Stimulated activated CD8-positive, alpha-beta memory T cell treated with anti-CD3 and anti-CD28 coated beads, Interleukin-2, amount 100 ng/mL, for 1 hour (primary cell): ENCODE measurements around the gene ANO9.
"Not testable (repeated sequence)": the region's sequence is repeated elsewhere in the genome, so short reads cannot be mapped to it uniquely, and the experiment has no call there.

Experiments
- DNase-seq, 2 donors: peaks; one replicate each; pipeline ENCODE4 v3.0.0-alpha.2; 2020; ENCODE audit warnings: low read depth in 2 of 2

ANO9 gene

GRCh38 chr11:452203-452744 is 10.5 kb upstream of the ANO9 start:
- DNase-seq: no peak

- DNase-seq: no peak
Measured at GRCh38 chr11:451738-452137, 9.9 kb upstream of the ANO9 start.

DNA sequence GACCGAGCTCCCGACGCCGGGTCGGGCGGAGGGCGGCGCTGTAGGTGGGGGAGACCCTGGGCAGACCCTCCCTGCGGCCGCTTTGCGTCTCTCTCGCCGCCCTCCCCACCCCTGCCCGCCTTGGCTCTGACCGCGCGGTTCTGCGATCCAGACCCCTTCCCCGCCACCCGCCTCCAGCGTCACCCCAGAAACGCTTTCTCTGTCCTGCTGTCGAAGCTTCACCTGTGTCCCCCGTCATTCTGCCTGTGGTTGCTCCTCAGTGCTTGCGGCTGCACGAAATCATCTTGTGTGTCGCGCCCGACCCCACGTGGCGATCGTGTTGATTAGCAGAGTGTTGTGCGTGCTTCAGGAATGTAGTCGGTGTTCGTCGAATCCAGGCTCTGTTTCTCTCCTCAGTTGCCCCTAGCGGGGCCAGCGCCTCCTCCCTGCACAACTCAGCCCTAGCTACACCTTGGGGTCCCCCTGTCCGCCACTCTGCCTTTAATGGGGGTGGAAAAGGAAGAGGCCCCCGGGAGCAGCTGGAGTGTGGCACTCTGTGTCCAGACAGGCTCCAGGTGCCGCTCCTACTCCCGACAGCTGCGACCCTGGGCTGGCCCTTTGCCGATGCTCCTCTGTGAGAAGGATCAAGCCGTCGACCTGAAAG is 9.1 kb upstream of the ANO9 start:
- peak; percentile 49 to 68 for DNase-seq

- DNase-seq: peak; percentile 89
Measured at GRCh38 chr11:449889-450808, 8.3 kb upstream of the ANO9 start, which contains the start of gene PTDSS2. Gene PTDSS2, plus strand, starts transcription at chr11:450279. Its CDS starts 177 bp downstream, at chr11:450456.

DNA sequence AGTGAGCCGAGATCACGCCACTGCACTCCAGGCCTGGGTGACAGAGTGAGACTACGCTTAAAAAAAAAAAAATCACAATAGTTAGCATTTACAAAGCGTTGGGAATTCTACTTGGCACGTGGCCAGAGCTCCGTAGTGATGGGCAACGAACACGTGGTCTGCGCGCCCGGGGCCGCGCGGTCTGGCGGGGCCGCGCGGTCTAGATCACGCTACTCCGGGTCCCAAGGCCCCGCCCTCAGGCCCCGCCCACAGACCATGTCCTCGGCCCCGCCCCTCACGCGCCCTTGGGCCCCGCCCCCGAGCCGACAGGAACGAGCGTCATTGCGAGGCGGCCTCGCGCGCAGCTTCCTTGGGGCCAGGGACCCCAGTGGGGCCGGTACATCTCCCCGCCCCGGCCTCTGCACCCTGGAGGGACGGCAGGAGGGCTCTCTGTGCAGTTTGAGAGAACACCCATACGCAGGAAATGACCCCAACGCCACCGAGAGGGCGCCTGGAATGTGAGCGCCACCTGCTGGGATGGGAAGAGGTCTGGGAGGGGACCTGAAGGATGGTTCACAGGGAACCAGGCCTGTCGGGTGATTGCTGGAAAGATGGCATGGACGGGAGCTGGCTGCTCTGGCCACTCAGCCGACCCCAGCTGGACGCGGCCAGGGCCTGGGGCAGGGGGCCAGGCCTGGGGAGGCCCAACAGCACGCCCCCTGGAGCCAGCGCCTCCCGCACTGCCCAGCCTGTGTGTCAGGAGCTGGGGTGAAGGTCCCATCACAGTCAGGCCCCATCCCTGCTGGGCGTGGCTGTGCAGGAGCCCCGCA is 6.3 kb upstream of the ANO9 start:
- DNase-seq: peak; percentile 91 to 95

DNA sequence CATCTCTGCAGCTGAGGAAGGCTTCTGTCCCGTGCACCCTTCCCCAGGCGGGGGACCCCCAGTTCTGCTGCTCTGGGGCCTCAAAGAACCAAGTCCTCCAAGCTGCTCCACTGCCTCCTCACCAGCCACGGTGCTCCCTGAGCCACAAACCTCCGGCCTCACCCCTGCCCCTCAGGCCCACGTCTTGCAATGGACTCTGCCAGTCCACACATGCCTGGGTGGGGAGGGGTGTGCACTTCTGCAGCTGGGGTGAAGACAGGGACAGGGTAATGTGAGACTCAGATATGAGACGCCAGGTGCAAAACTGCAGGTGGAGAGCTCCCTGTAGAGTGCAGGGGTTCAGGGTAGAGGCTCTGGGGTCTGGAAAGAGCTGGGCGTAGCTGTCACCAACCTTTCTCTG is 5.1 kb upstream of the ANO9 start:
- no peak for DNase-seq

DNA sequence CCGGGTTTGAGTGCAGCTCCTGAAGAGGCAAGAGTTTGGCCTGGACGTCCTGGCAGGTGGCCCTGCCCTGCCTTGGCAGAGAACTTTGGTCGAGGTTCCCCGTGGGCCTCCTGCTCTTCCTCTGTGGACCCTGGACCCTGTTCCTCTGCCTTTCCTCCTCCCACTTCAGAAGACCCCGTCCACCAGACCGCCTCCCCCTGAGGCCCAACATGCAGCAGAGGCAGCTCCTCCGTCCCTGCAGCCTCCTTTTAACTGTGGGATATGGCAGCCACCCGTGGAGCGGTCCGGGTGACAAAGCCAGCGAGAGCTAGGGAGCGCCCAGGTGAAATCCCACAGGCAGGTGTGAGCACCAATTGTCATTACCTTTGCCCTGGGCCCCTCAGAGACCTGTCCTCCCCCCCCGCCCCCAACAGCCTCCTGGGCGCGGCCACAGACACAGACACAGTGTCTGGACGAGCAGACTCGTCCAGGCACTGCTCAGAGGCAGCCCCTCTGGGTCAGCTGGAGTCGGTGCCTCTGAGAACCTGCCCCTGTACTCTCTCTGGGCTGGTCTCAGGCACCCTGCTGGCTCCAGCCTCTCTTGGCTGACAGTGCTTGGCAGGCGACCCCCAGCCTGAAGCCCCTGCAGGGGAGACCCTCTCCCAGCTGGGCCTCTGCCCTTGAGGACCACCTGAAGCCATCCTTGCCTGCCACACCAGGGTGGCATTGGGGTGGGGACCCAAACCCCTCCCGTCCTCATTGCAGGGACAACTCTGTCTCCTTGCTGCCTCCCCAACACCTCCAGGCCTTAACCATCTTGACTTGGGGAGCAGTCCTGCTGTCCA is 4.2 kb upstream of the ANO9 start:
- DNase-seq: no peak

DNA sequence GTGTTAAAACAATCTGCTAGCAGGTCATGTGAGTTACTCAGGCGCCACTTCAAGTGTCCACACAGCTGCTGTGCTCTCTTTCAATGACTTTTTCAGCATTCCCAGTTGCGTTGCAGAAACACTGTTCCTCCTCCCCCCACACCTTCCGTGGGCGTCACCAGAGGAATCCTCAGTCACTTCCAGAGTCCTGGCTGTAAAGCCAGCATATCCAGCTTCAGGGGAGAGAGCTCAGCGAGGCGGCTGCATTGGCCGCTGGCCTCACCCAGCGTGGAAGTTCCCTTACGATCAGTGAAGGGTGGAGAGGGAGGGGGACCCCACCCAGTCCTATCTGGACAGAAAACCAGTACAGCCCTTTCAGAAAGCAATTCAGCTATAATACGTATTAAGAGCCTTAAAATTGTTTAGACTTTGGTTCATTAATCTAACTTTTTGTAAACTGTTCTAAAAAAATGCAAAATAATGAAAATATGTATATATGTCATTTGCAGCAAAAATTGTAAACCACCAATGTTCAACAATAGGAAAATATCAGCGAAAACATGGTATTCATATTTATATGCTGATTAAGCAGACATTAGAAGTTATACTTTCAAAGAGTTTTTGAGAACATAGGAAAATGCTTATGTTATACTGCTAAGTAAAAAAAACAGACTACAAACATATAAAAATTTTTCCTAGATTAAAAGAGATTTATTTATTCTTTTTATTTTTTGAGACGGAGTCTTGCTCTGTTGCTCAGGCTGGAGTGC is 2.8 kb upstream of the ANO9 start:
- DNase-seq: no peak

DNA sequence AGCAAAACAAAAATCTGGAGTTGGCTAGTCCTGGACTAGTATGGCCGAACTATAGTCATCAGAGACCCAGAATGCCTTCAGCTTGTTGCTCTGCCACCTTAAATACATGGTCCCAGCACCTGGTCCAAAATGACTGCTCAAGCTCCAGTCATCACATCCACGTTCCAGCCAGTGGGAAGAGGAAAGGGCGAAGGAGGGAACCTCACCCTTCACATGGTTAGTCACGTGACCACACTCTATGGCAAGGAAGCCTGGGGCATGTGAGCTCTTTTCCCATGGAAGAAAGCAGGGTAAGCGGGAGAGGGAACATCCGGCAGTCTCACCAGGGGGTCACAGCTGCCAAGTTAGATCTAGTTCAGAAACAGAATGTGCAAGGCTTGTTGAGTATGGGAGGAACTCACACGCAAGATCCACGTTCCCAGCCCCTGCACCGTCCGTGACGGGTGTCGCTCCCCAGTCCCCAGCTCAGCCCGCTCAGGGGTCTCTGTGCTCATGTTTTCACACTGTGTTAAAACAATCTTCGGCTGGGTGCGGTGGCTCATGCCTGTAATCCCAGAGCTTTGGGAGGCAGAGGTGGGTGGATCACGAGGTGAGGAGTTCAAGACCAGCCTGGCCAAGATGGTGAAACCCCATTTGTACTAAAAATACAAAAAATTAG is 1.9 kb upstream of the ANO9 start:
- no peak for DNase-seq

DNA sequence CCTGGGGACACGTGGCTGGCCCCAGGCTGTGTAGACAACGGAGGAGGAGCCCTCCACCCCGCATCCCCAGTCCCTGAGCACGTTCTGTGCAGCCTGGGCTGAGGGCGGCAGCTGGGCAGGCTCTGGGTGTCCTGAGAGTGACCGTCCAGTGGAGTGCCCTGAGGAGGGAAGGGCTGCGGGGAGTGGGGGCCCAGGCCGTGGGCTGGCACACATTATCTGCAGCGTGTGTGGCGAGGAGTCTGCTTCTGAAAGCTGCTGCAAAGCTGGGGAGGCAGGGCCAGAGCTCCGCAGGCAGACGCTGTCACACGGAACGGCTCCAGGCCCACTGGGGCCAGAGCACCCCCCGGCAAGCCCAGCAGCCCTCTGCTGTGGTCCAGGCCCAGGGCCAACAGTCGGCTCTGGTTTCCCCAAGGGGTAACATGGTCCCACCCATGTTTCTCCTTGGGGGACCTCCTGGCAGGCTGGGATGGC is 835 bp upstream of the ANO9 start:
- DNase-seq: no peak

DNA sequence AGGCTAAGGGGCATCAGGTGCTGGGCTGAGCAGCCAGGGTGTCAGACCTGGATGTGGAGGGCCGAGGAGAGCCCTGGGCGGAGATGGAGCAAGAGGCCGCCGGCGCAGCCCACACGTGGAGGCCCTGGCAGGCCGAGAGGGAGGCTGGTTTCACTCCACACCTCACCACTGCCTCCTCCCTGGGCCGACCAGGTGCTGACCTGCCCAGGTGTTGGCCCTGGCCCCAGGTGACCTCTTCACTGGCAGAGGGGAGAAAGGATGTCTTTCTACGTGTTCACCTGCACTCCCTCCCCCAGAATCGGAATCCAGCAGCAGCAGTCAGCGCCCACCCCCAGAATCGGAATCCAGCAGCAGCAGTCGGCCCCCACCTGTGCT is 781 bp downstream of the ANO9 start:
- DNase-seq: no peak

GRCh38 chr11:440065-441042 is 1.5 kb downstream of the ANO9 start:
- no peak for DNase-seq

DNA sequence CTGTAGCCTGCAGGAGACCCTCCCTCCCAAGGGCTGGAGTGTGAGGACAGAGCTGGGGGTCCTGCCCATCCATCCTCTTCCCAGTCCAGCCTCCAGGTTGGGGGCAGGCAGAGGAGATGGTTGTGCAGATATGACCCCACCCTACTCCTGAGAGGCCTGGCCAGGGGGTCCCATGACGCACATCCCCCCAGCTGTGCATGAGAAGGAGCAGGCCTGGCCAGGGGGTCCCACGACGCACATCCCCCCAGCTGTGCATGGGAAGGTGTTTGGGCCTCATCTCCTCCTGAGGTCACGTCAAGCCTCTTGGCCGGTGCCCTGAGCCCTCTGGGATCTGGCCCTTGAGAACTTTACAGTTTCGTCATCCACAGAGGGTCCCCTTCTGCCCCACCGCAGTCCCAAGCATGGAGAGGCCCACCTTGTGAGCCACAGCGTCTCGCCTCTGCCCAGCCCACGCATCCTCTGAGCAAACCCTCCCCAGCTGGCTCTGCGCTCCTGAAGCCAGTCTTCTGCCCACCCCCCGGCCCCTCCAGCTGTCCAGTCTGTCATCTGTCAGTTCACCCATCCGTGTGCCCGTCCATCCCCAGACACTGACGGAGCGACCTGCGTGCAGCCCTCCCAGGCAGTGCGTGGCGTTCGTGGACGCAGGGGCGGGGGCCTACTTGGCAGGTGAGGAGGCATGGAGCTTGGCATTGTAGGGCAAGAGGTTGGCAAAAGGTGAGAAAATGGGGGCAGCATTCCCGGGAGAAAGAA is 2.3 kb downstream of the ANO9 start:
- no peak for DNase-seq

DNA sequence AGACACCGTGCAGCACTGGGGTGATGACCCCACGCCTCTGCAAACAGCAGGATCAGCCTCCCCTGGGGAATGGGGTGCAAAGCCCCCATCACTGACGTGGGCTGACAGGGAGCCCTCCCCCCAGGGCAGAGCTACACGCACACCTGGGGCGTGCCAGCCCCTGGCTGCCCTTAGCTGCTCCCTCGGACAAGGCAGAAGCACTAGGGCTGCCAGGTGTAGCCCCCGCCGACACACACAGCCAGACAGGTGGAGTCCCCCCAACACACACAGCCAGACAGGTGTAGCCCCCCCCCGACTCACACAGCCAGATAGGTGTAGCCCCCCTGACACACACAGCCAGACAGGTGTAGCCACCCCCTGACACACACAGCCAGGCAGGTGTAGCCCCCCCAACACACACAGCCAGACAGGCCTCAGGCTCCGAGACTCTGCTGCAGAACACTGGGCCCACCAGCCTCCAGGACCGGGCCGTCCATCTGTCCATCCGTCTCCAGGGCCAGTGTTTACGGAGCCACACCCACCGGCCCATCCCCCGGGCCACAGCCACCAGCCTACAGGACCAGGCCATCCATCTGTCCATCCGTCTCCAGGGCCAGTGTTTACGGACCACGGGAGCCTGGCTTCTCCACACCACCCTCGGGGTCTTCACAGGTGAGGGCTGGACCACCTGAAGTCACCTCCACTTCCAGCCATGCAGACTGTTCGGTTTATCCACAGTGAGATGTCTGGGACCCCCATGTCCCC is 3.5 kb downstream of the ANO9 start:
- DNase-seq: no peak

DNA sequence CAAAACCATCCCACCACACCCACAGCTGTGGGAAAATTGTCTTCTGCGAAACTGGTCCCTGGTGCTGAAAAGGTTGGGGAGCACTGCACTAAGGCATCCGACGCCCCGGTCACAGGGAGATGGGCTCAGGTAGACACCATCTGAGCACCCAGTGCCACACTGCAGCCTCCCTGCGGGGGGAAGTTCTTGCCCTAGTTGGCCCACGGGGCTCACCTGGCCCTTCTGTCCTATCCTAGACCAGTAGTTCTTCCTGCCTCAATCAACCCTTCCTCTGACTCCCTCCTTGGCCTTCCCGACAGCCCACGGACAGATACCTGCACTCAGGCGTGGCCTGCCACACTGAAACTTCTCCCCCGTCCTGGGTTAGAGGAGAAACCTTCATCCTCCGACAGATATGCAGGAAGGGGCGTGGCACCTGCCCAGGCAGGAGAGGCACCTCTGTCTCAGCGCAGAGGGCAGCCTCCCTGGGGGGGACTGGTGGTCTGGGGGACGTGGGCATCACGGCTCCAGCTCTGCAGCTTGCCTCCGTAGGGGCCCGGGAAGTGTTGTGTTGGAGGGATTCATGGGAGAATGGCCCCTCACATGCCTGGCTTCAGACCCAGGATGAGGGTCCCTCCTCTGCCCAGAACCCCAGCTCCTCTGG is 4.5 kb downstream of the ANO9 start:
- DNase-seq: no peak

DNA sequence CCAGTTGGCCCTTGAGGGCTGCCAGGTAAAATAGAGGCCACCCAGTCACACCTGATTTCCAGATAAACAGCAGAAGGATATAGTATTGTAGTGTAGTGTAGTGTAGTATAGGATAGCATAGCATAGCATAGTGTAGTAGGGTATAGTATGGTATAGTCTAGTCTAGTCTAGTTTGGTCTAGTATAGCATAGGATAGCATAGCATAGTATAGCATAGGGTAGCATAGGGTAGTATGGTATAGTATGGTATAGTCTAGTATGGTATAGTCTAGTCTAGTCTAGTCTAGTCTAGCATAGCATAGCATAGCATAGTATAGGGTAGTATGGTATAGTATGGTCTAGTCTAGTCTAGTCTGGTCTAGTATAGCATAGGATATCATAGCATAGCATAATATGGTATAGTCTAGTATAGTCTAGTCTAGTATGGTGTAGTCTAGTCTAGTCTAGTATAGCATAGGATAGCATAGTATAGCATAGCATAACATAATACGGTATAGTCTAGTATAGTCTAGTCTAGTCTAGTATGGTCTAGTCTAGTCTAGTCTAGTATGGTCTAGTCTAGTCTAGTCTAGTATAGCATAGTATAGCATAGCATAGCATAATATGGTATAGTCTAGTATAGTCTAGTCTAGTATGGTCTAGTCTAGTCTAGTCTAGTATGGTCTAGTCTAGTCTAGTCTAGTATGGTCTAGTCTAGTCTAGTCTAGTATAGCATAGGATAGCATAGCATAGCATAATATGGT is 6.6 kb downstream of the ANO9 start:
- not testable (repeated sequence) for DNase-seq
